HFFc6 (cell line): ENCODE data around the gene TOMT. TPM values are rescaled to one million over a fixed set of nuclear protein-coding genes. Genes with fewer than 3 reads are reported as not detected.

Experiments used
- DNase-seq: peaks from one replicate; pipeline ENCODE4 v3.0.0-alpha.2; 2018
- H3K27ac Mint-ChIP-seq: 2 replicates; pipeline ENCODE4 v1.8.0; 2020; ENCODE audit warnings: mild to moderate bottlenecking, mixed read lengths
- H3K27me3 Mint-ChIP-seq: 2 replicates; pipeline ENCODE4 v1.8.0; 2021; ENCODE audit warnings: mild to moderate bottlenecking, moderate library complexity, mixed read lengths; ENCODE audit not compliant: insufficient read depth
- H3K36me3 Mint-ChIP-seq: 2 replicates; pipeline ENCODE4 v1.8.0; 2021; ENCODE audit warnings: low read depth, mixed read lengths
- H3K4me1 Mint-ChIP-seq: 2 replicates; pipeline ENCODE4 v1.8.0; 2020; ENCODE audit warnings: low read depth, mixed read lengths
- H3K4me3 Mint-ChIP-seq: 2 replicates; pipeline ENCODE4 v1.8.0; 2020; ENCODE audit warnings: mild to moderate bottlenecking, moderate library complexity, mixed read lengths
- H3K9me3 Mint-ChIP-seq: 2 replicates; pipeline ENCODE4 v1.8.0; 2020; ENCODE audit warnings: mild to moderate bottlenecking, mixed read lengths
- CTCF ChIP-seq: fragments of 200-600 bp; sonication (generic); IDR thresholded peaks from 2 replicates; pipeline ENCODE4 v1.5.0; 2021; ENCODE audit warnings: antibody characterized with exemption, mild to moderate bottlenecking
- total RNA-seq, 6 experiments: library from RNA; stranded (reverse); fragmentation: NEBNext Ultra II Directional; extraction: Animal tissue kit (Norgen Biotek cat#: 25700); gene quantifications; 2 replicates in 1 of 6; 3 replicates in 5 of 6; pipeline ENCODE4 v1.2.3, GENCODE V29; 2021

Gene TOMT
- total RNA-seq, 6 experiments from 2014 or later = not detected

- H3K9me3 Mint-ChIP-seq = no peaks in the 10 kb centered on the region
- peaks cover 5% of the 10 kb centered on the region for H3K36me3 Mint-ChIP-seq
- no peak overlapping the region; the same call in 1 of the 2 replicates for H3K27ac Mint-ChIP-seq
- TF ChIP-seq CTCF = no peak
- peaks cover 27% of the 10 kb centered on the region for H3K4me1 Mint-ChIP-seq
- no peak overlapping the region for H3K4me3 Mint-ChIP-seq
- H3K27me3 Mint-ChIP-seq = peaks cover 2% of the 10 kb centered on the region
- no peak for DNase-seq
Measured at GRCh38 chr11:72085621-72086351, 19.9 kb upstream of the TOMT start.

DNA sequence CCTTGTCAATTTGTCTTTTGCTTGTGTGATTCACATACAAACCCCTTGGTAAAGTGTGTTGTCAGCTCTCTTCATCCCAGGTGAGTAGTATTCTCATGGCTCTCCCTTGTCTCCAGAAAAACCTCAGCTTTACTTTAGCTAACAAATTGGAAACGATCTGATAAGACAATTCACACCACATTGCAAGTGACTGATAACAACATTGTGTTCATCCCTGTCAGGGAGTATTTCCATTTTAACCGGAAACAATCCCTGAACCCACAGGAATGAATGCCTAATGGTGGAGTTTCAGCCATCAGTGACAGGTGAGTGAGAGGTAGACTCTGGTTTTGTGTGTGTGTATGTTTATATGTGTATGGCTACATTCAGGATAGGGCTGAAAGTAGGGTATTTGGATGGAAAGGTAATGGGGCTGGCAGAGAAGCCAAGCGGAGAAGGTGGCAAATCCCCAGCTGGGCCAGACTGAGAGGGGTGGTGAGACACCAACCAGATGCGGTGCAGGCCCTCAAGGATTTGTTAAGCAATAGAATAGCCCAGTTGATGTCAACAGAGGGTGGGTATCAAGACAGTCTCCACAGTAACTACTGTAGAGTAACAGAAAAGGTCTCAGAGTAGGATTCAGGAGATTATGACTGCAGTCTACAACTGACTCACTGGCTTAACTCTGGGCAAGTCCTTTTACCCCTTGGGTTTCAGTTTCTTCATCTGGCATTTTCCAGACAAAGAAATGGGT lies 17.5 kb upstream of the TOMT start:
- peaks cover 5% of the 10 kb centered on the region for H3K36me3 Mint-ChIP-seq
- no peak for TF ChIP-seq CTCF
- H3K4me3 Mint-ChIP-seq = no peak overlapping the region
- H3K4me1 Mint-ChIP-seq = peaks cover 34% of the 10 kb centered on the region
- no peak for DNase-seq
- peaks cover 2% of the 10 kb centered on the region; the same call in 1 of the 2 replicates for H3K27me3 Mint-ChIP-seq
- H3K9me3 Mint-ChIP-seq = no peaks in the 10 kb centered on the region
- peak overlapping the region; percentile 20; the same call in 1 of the 2 replicates for H3K27ac Mint-ChIP-seq

GRCh38 chr11:72091292-72091691 lies 14.4 kb upstream of the TOMT start:
- peak; percentile 87 for TF ChIP-seq CTCF
- Mint-ChIP-seq H3K4me1 (peaks cover 20% of the 10 kb centered on the region), H3K36me3 (peaks cover 10% of the 10 kb centered on the region), H3K27ac (peak overlapping the region; percentile 61), H3K4me3 (no peak overlapping the region), H3K27me3 (no peaks in the 10 kb centered on the region), H3K9me3 (no peaks in the 10 kb centered on the region)
- no peak for DNase-seq

GRCh38 chr11:72098741-72099140 lies 7.0 kb upstream of the TOMT start:
- Mint-ChIP-seq H3K27me3 (peaks cover 6% of the 10 kb centered on the region), H3K27ac (no peak overlapping the region), H3K4me1 (peaks cover 31% of the 10 kb centered on the region), H3K9me3 (0 out of 2 replicates have a peak, but pooled peaks cover 4% of the 10 kb centered on the region), H3K4me3 (no peak overlapping the region), H3K36me3 (peaks cover 48% of the 10 kb centered on the region)
- no peak for TF ChIP-seq CTCF
- DNase-seq = no peak

GRCh38 chr11:72100009-72100408 lies 5.7 kb upstream of the TOMT start:
- H3K27me3 Mint-ChIP-seq = peaks cover 6% of the 10 kb centered on the region
- H3K4me3 Mint-ChIP-seq = no peak overlapping the region
- peaks cover 38% of the 10 kb centered on the region for H3K4me1 Mint-ChIP-seq
- H3K27ac Mint-ChIP-seq = peak overlapping the region; percentile 94; the same call in 1 of the 2 replicates
- peaks cover 49% of the 10 kb centered on the region for H3K36me3 Mint-ChIP-seq
- 0 out of 2 replicates have a peak, but pooled peaks cover 4% of the 10 kb centered on the region for H3K9me3 Mint-ChIP-seq
- DNase-seq = no peak
- TF ChIP-seq CTCF = no peak
